B cell (primary cell): ENCODE results near the gene ZNF334. TPM values are rescaled to one million over a fixed set of nuclear protein-coding genes. Genes with fewer than 3 reads are reported as not detected.

ENCODE experiments used
- ATAC-seq: fragments of 200-7000 bp; cut with Tn5 transposase; one replicate; pipeline ENCODE4 v1.10.0; 2021; ENCODE audit warnings: low read depth, mild to moderate bottlenecking, moderate number of reproducible peaks, moderate library complexity
- CTCF ChIA-PET: fragments of 350-600 bp; sonication (Branson Sonifier 250); formaldehyde crosslinking; loops from one replicate; lab custom pipeline; 2021; ENCODE audit warnings: antibody characterized with exemption, inconsistent platforms; lab: Charles Lee
- POLR2A ChIA-PET: fragments of 350-600 bp; sonication (Branson Sonifier 250); formaldehyde crosslinking; loops from one replicate; lab custom pipeline; 2021; ENCODE audit warnings: antibody characterized with exemption; lab: Charles Lee
- DNase-seq: peaks from one replicate; pipeline ENCODE4 v3.0.0; 2013
- H2AFZ ChIP-seq: 2 replicates; pipeline ENCODE4 v1.6.1; 2012; ENCODE audit warnings: mild to moderate bottlenecking, low read depth, low read length; ENCODE audit not compliant: insufficient read depth, poor library complexity, severe bottlenecking
- H3K27ac ChIP-seq, 2 donors: 1 replicate in 1 of 2; 2 replicates in 1 of 2; pipeline ENCODE4 v1.5.1; 2012 to 2013; ENCODE audit warnings: low read length in 2 of 2, mild to moderate bottlenecking in 2 of 2, moderate library complexity in 1 of 2
- H3K27me3 ChIP-seq, 4 experiments: fragments of 200-600 bp in 1 of 4; sonication (generic) in 1 of 4; replicated peaks in 1 of 4; 1 replicate in 2 of 4; 2 replicates in 2 of 4; pipeline versions ENCODE4 v1.6.1 to v1.7.0; 2013 to 2016; ENCODE audit warnings: low read length in 3 of 4, mild to moderate bottlenecking in 2 of 4, mixed read lengths in 1 of 4, moderate library complexity in 1 of 4; ENCODE audit not compliant: insufficient read depth in 4 of 4, control insufficient read depth in 3 of 4; ENCODE audit errors: control extremely low read depth in 1 of 4
- H3K36me3 ChIP-seq, 2 experiments: replicated peaks in 1 of 2; 1 replicate in 1 of 2; 2 replicates in 1 of 2; pipeline versions ENCODE4 v1.6.1 to v1.7.1; 2013; ENCODE audit warnings: low read length in 1 of 2; ENCODE audit not compliant: insufficient read depth in 2 of 2, control insufficient read depth in 1 of 2; ENCODE audit errors: control extremely low read depth in 1 of 2, extremely low read depth in 1 of 2
- H3K4me1 ChIP-seq, 2 donors: fragments of 200-600 bp in 1 of 2; sonication (generic) in 1 of 2; 1 replicate in 1 of 2; 2 replicates in 1 of 2; pipeline versions ENCODE4 v1.5.1 to v1.6.1; 2013 to 2017; ENCODE audit warnings: low read length in 2 of 2; ENCODE audit not compliant: control insufficient read depth in 2 of 2, insufficient read depth in 2 of 2
- H3K4me2 ChIP-seq: replicated peaks from 2 replicates; pipeline ENCODE3; 2012; ENCODE audit warnings: mild to moderate bottlenecking, low read depth, low read length; ENCODE audit not compliant: poor library complexity, severe bottlenecking
- H3K4me3 ChIP-seq, 5 experiments: fragments of 200-600 bp in 1 of 5; sonication (generic) in 1 of 5; 1 replicate in 3 of 5; 2 replicates in 2 of 5; pipeline versions ENCODE4 v1.5.1 to v1.7.0; 2011 to 2016; ENCODE audit warnings: low read length in 4 of 5, mild to moderate bottlenecking in 4 of 5, low read depth in 2 of 5, control low read depth in 1 of 5, moderate library complexity in 1 of 5; ENCODE audit not compliant: insufficient read depth in 1 of 5; ENCODE audit errors: control extremely low read depth in 1 of 5, extremely low read depth in 1 of 5
- H3K79me2 ChIP-seq: fragments of 200-600 bp; sonication (generic); one replicate; pipeline ENCODE4 v1.6.0; 2016; ENCODE audit warnings: low read length; ENCODE audit not compliant: control insufficient read depth, insufficient read depth
- H3K9ac ChIP-seq: fragments of 200-600 bp; sonication (generic); 2 replicates; pipeline ENCODE4 v1.6.1; 2017; ENCODE audit warnings: mild to moderate bottlenecking, low read length, moderate library complexity
- H3K9me3 ChIP-seq, 3 donors: one replicate each; pipeline versions ENCODE4 v1.6.1 to v1.7.1; 2013; ENCODE audit warnings: low read length in 2 of 3; ENCODE audit not compliant: control insufficient read depth in 2 of 3, insufficient read depth in 1 of 3; ENCODE audit errors: control extremely low read depth in 1 of 3
- H4K20me1 ChIP-seq: 2 replicates; pipeline ENCODE4 v1.6.0; 2012; ENCODE audit warnings: mild to moderate bottlenecking, low read length; ENCODE audit not compliant: insufficient read depth, control insufficient read depth, poor library complexity, severe bottlenecking
- H3K27ac Mint-ChIP-seq: one replicate; pipeline ENCODE4 v1.8.0; 2021; ENCODE audit warnings: mixed read lengths
- H3K27me3 Mint-ChIP-seq: one replicate; pipeline ENCODE4 v1.8.0; 2021; ENCODE audit warnings: mixed read lengths
- H3K4me1 Mint-ChIP-seq: one replicate; pipeline ENCODE4 v1.8.0; 2021; ENCODE audit warnings: mixed read lengths
- H3K4me3 Mint-ChIP-seq: one replicate; pipeline ENCODE4 v1.8.0; 2021; ENCODE audit warnings: mixed read lengths
- H3K9me3 Mint-ChIP-seq: one replicate; pipeline ENCODE4 v1.8.0; 2022; ENCODE audit warnings: mixed read lengths; ENCODE audit not compliant: insufficient read depth
- EZH2 ChIP-seq: IDR thresholded peaks from 2 replicates; pipeline ENCODE4 v1.6.1; 2012; ENCODE audit warnings: borderline replicate concordance, low read depth, mild to moderate bottlenecking, moderate library complexity, low read length; ENCODE audit not compliant: insufficient read depth, poor library complexity, severe bottlenecking
- WGBS: methylation state at CpG from one replicate; pipeline ENCODE4 v1.1.5; 2013; ENCODE audit warnings: missing lambda C conversion rate; ENCODE audit not compliant: insufficient coverage; 5-methylcytosine and 5-hydroxymethylcytosine counted together
- intact Hi-C: fragments of 100-400 bp; cut with micrococcal nuclease; formaldehyde crosslinking; loops from one replicate; pipeline ENCODE4 v1.10.0; 2022
- polyA plus RNA-seq: library from polyadenylated mRNA; depleted of rRNA; stranded (reverse); fragments of >200 nt; gene quantifications from 2 replicates; pipeline ENCODE4 v1.2.3, GENCODE V29; 2012
- total RNA-seq, 2 donors: library from RNA; stranded (reverse); fragments of 120-200 nt in 1 of 2; gene quantifications; 1 replicate in 1 of 2; 2 replicates in 1 of 2; pipeline versions ENCODE4 v1.2.3 to v1.2.4, GENCODE V29; 2013 to 2022
- TF ChIP-seq, protein P1 (sequence below): fragments of 200-600 bp; IDR thresholded peaks from one replicate; pipeline ENCODE4 v1.8.0; 2022; ENCODE audit warnings: antibody characterized with exemption, mild to moderate bottlenecking

Gene ZNF334
- total and polyA plus RNA-seq, 2 donors (not counting 1 experiment from before 2014, with no cell fraction given), result 0.22 to 0.30 TPM

GRCh38 chr20:46501337-46501942 lies 11.9 kb downstream of the ZNF334 start:
- intact Hi-C loops, result no loop called here
- no peaks in the 10 kb centered on the region for H3K4me1 Mint-ChIP-seq
- Histone ChIP-seq H4K20me1 (no peaks in the 10 kb centered on the region), H2AFZ (no peak overlapping the region), H3K36me3 (no peaks in the 10 kb centered on the region), H3K9me3 (peaks cover 0 to 38% (median 1%) of the 10 kb centered on the region in 3 donors), H3K27ac (no peak overlapping the region), H3K4me1 (no peaks in the 10 kb centered on the region), H3K9ac (no peak overlapping the region), H3K27me3 (peaks cover 0 to 7% (median 0%) of the 10 kb centered on the region in 4 experiments), H3K79me2 (no peaks in the 10 kb centered on the region), H3K4me3 (no peak overlapping the region), H3K4me2 (no peak overlapping the region)
- H3K9me3 Mint-ChIP-seq, result peaks cover 16% of the 10 kb centered on the region
- ChIA-PET CTCF (no interaction called here), POLR2A (no interaction called here)
- TF ChIP-seq, protein P1, sequence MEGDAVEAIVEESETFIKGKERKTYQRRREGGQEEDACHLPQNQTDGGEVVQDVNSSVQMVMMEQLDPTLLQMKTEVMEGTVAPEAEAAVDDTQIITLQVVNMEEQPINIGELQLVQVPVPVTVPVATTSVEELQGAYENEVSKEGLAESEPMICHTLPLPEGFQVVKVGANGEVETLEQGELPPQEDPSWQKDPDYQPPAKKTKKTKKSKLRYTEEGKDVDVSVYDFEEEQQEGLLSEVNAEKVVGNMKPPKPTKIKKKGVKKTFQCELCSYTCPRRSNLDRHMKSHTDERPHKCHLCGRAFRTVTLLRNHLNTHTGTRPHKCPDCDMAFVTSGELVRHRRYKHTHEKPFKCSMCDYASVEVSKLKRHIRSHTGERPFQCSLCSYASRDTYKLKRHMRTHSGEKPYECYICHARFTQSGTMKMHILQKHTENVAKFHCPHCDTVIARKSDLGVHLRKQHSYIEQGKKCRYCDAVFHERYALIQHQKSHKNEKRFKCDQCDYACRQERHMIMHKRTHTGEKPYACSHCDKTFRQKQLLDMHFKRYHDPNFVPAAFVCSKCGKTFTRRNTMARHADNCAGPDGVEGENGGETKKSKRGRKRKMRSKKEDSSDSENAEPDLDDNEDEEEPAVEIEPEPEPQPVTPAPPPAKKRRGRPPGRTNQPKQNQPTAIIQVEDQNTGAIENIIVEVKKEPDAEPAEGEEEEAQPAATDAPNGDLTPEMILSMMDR, result no peak
- no peak for TF ChIP-seq EZH2
- DNase-seq (no peak), ATAC-seq (no peak)
- peaks cover 37% of the 10 kb centered on the region for H3K27me3 Mint-ChIP-seq
- no CpG with 5 or more reads among the region's 5 CpGs for WGBS
- no peak overlapping the region for H3K4me3 Mint-ChIP-seq
- H3K27ac Mint-ChIP-seq, result no peak overlapping the region

DNA sequence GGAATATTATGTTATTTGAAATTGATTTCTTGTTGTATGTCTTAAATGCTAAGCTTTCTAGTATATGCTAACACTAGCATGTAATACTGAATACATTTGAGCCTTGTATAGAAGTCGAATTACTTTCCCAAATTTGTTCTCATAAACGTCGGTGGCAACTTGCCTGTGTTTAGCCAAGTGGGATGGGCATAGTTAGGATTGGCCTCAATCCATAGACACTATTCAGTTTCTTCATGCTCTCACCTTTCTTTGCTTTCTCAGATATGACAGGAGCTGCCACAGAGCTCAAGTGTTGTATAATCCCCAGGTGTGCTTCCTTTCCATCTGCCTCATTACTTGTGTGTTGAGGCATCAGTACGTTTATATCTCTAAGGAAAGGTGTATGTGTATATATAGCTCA lies 19.3 kb downstream of the ZNF334 start:
- ChIA-PET POLR2A (no interaction called here), CTCF (no interaction called here)
- H3K4me3 ChIP-seq, result no peak overlapping the region
- H3K36me3 ChIP-seq, result no peaks in the 10 kb centered on the region
- peaks cover 0 to 5% (median 2%) of the 10 kb centered on the region in 4 experiments for H3K27me3 ChIP-seq
- no peak for ATAC-seq
- H3K9ac ChIP-seq, result no peak overlapping the region
- H3K79me2 ChIP-seq, result no peaks in the 10 kb centered on the region
- no peaks in the 10 kb centered on the region for H3K4me1 Mint-ChIP-seq
- H3K4me2 ChIP-seq, result no peak overlapping the region
- H3K27me3 Mint-ChIP-seq, result peaks cover 47% of the 10 kb centered on the region
- no peak for TF ChIP-seq EZH2
- TF ChIP-seq, protein P1, result no peak
- intact Hi-C loops, result no loop called here
- H3K4me1 ChIP-seq, result no peaks in the 10 kb centered on the region
- H3K4me3 Mint-ChIP-seq, result no peak overlapping the region
- H3K27ac Mint-ChIP-seq, result no peak overlapping the region
- no peaks in the 10 kb centered on the region for H3K9me3 Mint-ChIP-seq
- WGBS, result 100% methylated on average over 2 of the region's 4 CpGs
- no peak overlapping the region for H3K27ac ChIP-seq
- H3K9me3 ChIP-seq, result no peaks in the 10 kb centered on the region
- DNase-seq, result no peak
- H2AFZ ChIP-seq, result no peak overlapping the region
- H4K20me1 ChIP-seq, result no peaks in the 10 kb centered on the region
